HG03442 (cell line): ENCODE results near the gene USO1.
A peak's percentile ranks its signal among the peaks of the same experiment; 100 is the strongest.
"Not testable (repeated sequence)": the region's sequence is repeated elsewhere in the genome, so short reads cannot be mapped to it uniquely, and the experiment has no call there.

Source experiments
- ATAC-seq: cut with Tn5 transposase; IDR thresholded peaks from one replicate; pipeline ENCODE4 v1.9.1; 2021; ENCODE audit warnings: mild to moderate bottlenecking, moderate library complexity; ENCODE audit not compliant: unreplicated experiment

Gene USO1

DNA sequence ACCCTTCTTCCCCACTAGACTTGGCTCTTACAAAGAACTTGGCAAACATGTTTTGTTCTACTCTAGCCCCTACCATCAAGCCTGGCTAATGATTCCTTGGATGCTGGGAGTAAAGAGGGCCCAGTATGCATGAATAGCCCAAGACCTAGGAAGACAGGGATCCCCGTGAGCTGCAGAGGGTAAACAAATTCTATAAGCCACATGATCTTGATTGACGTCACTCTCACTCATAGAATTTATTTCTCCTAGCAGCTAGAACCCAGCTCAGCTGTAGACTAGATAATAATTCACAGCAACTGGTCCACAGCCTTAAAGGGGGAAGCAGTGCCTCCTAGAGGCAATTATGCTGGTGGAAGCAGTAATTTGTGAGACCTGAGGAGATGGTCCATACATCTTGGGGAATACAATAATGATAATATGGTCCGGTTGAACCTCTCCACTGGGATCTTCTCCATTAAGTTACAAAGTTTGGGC is 16.1 kb upstream of the USO1 start:
- no peak for ATAC-seq

DNA sequence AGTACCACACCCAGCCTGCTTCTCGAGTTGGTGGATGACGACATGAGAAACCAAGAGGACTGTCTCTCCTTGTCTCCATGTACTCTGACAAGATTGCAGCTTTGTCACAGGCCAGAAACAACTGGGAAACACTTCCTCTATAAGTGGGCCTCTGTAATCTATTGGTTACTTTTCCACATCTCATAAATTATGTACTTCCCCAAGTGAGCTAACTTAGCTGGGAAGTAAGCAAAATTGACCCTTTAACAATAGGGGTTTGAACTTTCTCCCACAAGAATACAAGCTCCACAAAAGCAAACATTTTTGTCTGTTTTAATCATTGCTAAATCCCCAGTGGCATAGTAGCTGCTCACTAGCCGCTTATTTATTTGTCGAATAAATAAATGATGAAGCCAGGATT is 14.1 kb upstream of the USO1 start:
- ATAC-seq = no peak

DNA sequence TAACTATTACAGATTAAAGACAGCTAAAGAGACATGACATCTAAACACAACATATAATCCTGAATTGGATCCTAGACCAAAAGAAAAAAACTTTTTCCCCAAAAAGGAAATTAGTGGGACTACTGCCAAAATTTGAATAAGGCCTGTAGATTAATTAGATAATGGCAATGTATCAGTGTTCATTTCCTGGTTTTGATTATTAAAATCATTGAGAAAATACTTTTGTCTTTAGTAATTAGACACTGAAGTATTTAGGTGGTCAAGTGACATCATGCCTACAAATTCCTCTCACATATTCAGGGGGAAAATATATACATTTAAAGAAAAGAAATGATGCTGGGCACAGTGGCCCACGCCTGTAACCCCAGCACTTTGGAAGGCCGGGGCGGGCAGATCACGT is 10.4 kb upstream of the USO1 start:
- ATAC-seq = no peak

DNA sequence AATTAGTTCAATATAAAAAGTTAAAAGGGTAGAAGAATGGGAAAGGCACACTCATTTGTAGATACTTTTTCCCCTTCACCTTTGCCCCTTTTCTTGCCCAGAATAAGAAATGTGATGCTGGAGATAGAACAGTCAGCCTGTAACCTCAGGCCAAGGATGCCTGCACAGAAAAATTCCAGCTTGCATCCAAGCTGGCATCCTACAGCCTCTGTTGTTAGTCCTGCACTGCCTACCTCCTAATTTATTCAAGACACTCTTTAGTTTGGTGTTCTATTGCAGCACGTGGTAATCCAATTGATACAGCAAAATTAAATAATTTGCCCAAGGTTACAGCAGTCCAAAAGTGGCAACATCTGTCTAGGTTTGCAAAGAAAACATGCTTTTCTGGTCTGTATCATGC is 9.7 kb upstream of the USO1 start:
- ATAC-seq = no peak

DNA sequence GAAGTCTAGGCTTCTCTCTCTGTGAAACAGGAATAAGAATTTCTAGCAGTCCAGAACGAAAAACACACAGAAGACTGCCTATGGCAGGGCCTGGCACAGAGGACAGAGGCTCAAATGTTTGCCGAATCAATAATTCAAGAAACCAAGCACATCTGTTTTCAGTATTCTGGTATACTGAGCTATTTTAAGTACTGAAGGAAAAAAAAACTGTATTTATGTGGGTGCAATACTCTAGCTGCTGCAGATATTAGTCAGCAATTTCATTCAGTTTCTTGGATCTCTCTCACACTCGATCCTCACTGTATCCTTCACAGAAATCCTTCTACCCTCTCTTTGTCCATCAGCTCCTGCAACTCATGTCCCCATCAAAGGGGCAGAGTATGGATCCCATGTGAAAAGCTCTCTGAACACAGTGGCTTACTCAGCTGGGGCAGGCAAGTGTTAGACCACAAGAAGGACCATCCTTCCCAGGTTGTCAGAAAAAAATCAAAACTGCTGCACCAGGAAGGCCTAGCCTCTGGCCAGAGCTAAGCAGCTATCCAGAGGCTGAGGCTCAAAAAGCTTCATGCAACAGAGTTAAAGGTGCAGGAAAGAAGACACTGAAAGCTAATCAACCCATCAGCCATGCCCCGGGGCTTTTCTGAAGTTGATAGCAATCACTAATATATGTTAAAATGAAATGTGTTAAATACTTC is 9.1 kb upstream of the USO1 start:
- ATAC-seq = peak; percentile 81

DNA sequence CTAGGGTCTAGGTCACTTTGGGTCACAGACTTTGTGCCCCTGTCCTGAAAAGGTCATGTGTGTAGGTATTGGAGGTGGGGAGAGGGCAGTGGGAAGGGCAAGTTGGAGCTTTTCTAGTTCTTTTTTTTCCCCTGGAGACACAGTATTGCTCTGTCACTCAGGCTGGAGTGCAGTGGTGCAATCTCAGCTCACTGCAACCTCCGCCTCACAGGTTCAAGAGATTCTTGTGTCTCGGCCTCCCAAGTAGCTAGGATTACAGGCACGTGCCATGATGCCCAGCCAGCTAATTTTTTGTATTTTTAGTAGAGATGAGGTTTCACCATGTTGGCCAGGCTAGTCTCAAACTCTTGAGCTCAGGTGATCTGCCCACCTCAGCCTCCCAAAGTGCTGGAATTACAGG is 8.3 kb upstream of the USO1 start:
- ATAC-seq = not testable (repeated sequence)

DNA sequence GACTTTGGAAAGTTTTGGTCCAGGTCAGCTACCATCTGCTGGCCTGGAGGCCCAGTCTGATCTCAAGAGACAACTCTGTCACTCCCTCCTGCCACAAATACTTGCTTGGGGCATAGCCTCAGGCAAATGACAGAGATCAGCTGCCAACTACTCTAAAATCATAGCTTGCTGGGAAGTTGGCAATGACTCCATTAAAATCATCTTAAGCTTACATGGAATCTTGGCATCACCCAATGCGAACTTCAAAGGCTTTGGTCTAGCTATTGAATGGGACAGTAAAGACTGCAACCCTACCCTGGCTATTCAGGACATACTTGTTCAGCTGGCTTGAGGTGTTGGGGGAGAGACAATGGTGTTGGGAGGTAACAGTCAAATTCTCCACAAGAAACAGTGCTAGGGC is 7.0 kb upstream of the USO1 start:
- no peak for ATAC-seq

DNA sequence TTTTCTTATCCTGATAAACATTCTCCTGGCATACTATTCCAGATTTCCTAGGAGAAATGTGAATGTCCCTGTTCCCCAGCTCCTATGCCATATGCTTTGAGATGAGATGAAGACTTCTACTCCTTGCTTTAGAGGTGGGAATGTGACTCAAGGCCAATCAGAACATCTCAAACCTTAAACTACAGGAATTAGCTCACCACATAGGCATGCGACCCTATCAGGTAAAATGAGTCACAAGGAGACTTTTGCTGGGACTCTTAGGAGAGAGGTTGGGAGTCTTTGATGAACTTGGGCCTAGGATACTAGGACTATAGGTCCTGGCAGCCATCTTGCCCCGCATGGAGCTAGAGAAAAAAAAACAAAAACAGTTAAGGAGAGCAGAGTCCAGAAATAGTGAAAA is 5.8 kb upstream of the USO1 start:
- no peak for ATAC-seq

DNA sequence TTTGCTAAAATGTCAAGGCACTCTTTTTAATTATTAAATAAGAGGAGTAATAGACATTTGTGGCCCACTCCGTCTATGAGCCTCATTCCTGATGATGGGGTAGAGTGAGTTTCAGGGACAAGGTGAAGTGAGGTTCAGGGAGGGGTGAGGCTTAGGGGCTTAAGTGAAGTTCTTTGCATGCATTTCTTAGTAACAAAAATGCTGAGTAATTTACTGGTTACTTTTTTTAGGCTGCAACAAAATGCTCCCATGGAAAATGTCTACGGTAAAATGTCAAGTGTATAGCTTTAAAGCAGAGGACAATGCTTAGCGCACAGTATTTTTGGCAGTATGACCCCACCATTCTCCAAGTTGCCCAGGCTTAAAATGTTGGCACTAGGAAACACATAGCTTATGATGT is 2.0 kb upstream of the USO1 start:
- ATAC-seq = no peak

DNA sequence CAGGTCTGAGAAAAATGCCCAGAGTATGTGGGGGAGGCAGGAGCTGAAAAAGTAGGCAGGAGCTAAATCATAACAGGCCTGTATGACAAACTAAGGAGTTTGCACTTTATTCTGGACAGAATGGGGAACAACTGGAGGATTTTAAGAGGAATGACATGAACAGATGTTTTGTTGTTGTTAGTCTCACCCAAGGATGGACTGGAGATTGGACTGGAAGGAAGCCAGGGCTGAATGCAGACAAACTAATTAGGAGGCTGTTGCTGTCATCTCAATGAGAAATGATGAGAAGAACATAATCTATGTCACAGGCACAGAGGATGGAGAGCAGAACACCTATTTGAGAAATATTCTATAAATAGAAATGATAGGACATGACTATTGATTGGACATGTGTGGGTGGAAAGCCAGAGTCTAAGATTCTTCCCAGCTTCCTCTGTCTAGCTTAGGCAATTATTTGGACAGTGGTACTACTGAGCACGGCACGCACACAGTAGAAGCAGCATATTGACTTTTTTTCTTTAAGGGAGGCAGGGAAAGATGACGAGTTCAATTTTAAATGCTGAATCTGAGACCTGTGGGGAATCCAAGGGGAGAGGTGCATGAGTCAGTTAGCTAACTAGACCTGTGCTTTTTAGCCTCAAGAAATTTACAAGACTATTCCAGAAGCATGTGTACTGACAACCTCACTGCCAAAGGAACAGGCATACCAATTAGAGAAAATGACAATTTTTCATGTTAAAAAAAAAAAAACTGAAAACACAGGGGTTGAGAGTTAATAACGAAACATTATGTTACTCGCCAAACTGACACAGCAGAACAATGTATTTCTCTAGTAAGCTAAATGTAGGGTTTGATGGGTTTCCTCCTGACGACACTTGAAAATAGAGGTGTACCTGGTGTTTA is 963 bp upstream of the USO1 start:
- ATAC-seq = no peak

DNA sequence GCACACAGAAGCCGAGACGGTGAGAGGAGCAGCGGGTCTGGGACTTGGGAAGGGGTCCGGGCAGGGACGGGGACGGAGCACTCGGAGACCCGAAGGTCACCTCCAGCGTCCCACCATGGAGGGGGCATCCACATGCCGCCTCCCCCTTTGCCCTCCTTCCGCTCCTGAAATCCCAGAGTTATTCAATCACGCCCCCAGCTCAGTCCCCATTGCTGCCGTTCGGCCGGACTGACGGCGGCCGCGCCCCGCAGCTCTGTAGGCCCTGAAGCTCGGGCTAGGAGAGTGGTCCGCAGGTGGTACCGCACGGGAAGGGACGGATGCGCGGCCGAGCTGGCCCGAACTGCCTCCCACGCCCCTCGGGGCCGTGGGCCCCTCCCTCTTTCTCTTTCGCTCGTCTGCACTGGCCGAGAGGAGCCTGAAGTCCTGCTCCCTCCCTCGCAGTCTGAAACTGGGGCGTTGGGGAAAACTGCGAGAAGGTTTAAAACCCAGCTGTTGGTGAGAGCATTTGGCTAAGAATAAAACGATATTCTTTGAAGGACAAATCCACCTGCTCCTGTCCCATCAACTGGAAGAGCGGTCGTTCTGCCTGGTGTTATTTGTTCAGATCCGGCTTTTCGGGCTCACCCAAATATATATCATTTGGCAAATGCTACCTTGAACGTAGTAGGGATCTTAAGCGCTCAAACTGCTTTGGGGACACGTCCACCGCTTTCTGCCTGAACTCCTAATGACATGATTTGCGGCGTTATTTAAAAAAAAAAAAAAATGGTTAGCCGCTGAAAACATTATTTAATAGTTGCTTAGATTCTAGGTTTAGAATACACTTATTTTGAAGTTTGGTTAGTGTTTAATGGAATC is 719 bp downstream of the USO1 start:
- ATAC-seq = peak; percentile 48

DNA sequence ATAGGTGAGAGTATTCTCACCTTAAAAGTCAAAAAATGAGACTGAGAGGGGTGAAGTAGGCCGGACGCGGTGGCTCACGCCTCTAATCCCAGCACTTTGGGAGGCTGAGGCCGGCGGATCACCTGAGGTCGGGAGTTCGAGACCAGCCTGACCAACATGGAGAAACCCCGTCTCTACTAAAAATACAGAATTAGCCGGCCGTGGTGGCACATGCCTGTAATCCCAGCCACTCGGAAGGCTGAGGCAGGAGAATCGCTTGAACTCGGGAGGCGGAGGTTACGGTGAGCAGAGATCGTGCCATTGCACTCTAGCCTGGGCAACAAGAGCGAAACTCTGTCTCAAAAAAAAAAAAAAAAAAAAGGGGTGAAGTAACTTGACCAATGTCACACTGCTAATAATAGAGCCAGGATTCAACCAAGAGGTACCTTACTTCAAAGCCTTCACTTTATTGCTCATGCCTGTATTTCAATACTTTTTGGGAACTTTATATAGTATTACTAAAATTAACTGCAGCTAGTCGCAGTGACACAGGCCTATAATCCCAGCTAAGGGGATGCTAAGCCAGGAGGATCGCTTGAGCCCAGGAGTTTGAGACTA is 1.7 kb downstream of the USO1 start:
- not testable (repeated sequence) for ATAC-seq

DNA sequence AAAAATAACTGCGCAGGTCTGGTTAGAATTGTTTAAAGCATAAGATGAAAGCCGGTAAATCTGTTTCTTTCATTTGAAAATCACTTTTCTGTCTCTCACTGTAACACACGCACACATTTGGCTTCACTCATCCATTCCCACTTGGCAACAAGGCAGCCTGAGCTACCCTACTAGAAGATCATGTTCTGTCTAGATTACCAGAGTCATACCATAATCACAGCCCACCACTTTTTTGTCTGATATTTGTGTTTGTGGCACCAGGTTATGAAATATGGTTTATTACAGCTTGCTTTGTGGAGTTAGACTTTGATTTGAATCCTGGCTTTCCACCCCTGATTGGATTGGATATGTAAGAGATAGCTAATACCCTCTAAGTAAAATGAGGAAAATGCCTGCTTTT is 2.2 kb downstream of the USO1 start:
- no peak for ATAC-seq

DNA sequence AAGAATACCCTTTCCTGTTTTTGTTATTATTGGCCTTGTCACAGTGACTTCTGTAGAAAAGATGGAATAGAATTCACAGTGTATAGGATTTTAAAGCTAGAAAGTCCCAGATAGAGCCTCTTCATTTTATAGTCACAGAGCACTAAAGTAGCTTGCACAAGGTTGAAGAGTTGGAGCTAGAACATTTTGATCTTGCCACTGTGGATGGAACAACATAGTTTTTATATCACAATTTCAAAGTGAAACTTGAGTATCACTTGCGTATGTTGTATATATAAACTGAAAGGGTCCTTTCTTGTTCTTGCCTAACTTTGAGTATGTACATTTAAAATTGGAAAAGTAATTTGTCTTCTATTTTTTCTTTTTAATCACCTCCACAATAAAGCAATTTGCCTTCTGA is 2.7 kb downstream of the USO1 start:
- ATAC-seq = no peak

DNA sequence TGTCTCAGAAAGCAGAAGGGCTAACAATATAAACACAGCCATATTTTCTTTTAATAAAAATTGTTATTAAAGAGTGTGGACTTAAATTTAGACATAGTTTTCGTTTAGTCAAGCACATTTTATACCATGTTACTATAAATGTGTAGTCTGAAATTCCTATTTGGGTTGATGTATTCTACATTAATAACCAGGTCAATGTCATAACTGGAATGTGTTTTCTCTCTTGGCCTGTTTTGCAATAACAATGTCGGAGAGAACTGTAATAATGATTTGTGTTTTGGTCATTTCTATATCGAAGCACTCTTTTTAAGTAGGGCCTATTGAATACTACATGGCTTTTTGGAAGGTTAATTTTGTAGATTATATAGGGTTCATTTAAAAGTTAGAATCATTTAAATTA is 5.5 kb downstream of the USO1 start:
- no peak for ATAC-seq

DNA sequence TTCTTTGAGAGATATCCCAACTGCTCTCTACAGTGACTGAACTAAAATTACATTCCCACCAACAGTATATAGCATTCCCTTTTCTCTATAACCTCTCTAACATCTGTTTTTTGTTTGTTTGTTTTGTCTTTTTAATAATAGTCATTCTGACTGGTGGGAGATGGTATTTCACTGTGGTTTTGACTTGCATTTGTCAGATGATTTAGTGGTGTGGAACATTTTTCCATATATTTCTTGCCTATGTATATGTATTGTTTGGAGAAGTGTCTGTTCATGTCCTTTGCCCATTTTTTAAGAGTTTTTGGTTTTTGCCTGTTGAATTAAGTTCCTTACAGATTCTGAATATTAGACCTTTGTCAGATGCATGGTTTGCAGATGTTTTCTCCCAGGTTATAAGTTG is 9.0 kb downstream of the USO1 start:
- no peak for ATAC-seq

DNA sequence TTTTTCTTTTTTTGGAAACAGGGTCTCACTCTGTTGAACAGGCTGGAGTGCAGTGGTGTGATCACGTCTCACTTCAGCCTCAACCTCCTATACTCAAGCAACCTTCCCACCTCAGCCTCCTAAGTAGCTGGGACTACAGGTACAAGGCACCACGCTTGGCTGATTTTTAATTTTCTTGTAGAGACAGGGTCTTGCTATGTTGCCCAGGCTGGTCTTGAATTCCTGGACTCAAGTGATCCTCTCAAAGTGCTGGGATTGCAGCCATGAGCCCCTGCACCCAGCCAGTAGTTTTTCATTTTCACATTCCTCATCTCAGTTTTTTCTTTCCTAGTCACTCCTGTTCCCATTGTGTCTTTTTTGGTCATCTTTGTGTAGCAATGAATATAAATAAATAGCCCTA is 11.1 kb downstream of the USO1 start:
- ATAC-seq = no peak

DNA sequence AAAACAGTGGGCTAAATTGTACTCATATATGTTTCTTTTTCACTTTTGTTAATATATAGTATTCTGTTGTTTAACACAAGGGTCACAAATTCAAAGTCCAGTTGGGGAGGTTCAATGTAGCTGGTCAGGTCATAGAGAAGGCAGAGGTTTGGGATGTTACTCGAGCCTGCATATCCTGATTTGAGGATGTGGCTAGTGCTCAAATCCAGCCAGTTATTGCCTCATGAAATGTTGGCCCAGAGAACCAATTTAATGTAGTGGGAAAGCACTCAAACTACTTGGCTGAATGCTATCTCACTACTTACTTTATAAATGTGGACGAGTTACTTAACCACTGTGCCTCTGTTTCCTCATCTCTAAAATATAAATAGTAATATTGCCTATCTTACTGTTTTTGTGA is 12.5 kb downstream of the USO1 start:
- ATAC-seq = no peak

DNA sequence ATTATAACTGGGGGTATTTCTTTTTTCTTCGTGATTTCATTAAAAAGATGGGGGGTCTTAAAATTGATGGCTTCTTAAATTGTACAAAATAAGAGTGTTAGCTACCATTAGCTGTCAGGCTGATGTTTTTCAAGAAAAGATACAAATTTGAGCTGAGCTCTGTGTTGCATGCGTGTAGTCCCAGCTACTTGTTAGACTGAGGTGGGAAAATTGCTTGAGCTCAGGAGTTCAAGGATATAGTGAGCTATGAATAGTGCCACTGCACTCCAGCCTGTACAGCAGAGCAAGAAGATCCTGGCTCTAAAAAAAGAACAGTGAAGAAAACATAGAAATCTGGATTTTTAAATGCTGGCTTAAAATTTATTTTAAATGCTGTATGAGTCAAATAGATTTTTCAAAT is 13.0 kb downstream of the USO1 start:
- ATAC-seq = no peak

DNA sequence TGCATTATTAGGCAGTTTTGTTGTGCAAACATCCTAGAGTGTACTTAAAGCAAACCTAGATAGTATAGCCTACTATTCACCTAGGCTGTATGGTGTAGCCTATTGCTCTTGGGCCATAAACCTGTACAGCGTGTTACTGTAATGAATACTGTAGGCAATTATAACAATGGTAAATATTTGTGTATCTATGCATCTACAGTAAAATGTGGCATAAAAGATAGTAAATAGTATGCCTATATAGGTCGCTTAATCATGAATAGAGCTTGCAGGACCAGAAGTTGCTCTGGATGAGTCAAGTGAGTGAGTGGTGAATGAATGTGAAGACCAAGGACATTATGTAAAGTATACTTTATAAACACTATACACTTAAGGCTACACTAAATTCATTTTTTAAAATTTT is 16.6 kb downstream of the USO1 start:
- ATAC-seq = no peak

DNA sequence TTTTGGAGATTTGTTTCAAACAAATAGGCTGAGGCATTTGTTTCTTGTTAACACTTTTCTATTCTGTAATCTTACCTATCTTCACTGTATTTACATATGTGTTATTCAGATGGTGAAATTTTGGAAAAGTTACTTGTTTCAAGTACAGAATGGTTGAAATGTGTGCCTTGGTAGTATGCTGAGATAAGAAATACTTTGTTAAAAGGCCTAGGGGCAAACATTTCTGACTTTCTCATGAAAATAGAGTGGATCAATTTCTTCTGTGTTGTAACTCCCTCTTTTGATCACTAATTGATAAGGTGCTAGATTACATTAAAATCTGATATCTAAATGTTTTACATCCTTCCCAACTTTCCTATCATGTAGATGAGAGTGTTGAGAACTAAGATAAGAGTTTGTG is 18.1 kb downstream of the USO1 start:
- ATAC-seq = no peak
